DMS153 treated with DMSO at 0.1 percent for 48 hours (cell line): ENCODE data around the gene MED17.

Experiments used
- DNase-seq: peaks from one replicate; lab custom pipeline; 2025; ENCODE audit not compliant: unreplicated experiment; lab: John Stamatoyannopoulos, UW

Gene MED17

DNA sequence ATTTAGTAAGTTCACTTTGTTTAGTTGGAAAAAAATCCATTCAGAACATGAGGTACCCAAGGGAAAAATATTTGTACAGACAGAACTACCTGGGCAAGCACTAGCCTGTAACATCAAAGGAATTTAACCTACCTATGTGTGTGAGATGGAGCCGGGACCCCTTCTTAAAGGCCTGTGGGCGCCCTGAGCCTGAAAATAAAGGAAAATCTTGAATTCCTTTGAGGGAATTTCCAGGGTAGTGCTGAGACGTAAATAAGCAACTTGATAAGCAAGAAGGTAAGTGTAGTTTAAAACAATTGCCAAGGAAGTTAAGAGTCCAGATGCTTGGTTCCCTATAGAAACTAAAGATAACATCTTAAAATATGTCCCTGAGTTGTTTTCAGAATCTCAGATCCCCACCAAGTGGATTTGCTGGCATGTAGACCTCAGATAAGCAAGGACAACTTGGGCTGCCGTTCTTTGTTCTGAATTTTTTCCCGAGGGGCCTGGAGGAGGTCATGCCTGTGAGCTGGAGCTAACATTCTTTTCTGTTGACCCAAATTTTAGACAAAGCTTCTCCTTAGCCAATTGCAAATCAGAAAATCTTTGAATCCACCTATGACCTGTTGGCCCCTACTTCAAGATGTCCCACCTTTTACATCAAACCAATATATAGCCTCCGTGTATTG is 31.0 kb downstream of the MED17 start:
- DNase-seq: no peak

DNA sequence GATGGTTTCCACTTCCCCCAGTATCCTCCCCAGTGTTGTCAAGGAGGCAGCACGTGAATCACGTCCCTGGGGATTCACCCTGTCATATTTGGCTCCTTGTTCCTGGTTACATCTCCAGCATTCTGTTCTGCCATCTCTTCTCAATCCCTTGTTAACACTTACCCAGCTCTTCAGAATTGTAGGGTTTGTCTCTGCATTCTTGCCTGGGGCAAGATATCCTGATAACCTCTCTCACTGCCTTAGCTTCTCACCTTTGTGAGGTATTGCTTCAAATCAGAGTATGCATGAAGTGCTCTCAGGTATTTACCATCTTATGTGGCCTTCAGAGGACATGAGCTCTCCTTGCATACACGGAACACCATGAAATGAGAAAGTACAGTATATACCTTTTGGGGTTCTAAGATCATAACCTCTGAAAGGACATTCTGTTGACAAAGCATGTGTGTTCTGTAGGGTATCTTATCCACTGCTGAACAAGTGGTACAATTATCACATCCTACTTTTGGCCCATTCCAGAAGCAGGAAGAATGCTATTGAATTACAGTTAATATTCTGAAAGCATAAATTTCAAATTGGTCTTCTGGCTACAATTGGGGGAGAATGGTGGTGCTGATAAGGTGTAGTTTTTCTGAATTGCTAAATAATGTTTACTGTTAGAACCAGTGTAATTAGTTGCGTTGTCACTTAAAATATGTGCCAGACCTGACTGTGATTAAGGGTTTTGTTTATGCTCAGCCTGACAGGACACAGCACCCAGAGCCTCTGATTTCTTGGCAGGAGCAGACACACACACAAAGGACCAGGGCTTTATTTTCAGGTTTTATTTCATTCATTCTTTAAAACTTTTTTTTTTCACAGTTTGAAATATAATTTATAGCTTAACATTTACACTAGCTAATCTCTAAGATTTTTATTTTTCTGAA is 33.6 kb downstream of the MED17 start:
- DNase-seq: no peak

DNA sequence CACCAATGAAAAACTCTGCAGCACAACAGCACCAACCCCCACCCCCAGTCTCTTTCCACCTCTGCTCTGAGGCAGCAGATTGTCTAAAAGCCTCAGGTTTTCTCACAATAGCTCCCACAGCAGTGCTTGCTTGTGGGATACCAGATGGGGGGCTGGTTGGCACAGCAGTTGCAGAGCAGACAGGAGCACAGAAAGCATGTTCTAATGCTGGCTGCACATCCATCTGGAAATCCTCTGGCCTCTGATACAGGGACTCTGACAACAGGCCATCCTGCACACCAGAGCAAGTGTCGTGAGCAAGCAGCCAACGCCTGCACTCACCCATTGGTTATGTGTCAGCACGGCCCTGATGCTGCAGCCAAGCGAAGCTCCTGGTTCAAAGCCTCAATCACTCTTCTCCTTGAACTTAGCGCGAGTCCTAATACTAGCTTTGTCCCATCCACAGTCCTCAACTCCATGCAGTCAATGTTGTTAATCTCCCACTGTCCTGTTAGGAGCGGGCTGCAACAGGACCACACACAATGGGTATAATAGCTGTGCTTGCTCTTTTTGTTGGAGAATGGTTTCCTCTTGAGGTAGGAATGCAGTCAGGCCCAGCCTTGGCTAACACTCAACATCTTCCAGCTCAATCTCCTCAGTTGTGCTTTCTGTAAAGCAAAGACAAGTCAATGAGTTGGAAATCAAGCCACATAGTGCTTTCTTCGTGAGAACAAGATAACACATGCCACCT is 36.0 kb downstream of the MED17 start:
- no peak for DNase-seq

DNA sequence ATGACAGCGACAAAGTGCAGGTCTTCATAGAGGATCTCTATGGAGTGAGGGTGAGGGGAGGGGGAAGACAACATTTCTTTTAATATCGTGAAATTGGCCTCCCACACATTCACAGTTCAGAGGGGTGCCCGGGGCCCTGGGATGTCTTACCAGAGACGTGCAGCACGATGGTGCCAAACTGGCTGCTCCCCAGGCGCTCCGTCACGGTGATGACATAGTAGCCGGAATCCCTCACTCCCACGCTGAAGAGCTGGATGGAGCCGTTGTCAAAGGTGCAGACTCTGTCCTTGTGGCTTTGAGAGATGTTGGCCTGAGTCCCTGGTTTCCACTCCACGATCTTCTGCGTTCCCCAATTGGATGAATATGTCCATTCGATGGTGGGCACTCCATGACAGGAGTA is 36.8 kb downstream of the MED17 start:
- no peak for DNase-seq

DNA sequence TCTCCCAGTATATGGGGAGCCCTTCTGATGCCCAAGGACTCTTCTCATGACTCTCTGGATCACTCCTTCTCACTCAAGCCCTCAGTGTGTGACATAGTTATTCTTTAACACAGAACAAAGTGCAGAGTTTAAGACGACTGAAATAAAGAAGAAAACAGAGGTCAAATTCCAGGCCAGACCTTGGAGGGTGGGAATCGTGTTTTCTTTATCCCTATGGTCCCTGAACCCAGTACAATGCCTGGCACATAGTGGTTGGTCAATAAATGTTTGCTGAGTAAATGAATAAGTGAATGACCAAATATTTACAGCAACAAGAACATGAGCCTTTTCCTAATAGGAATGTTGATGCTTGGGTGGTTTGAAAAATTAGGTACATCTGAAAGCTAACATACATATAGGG is 37.5 kb downstream of the MED17 start:
- no peak for DNase-seq

DNA sequence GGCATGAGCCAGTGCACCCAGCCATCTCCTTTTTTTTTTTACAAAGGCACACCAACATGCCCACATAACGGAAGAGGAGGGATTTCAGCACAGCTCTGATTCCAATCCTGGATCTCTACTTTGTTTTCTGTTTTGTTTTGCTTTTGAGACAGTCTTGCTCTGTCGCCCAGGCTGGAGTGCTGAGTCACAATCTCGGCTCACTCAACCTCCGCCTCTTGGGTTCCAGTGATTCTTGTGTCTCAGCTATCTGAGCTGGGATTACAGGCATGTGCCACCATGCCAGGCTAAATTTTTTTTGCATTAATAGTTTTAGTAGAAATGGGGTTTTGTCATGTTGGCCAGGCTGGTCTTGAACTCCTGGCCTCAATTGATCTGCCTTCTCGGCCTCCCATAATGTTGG is 38.3 kb downstream of the MED17 start:
- DNase-seq: no peak

DNA sequence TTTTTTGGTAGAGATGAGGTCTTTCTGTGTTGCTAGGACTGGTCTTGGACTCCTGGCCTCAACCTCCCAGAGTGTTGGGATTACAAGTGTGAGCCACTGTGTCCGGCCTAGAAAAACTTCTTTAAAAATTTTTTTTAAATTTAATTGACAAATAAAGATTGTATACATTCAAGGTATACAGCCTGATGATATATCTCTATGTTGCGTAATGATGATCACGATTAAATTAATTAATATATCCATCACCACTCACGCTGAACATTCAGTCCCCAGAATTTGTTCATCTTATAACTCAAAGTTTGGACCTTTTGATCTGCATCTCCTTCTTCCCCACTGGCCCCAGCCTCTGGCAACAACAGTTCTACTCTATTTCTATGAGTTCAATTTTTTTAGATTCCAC is 39.1 kb downstream of the MED17 start:
- no peak for DNase-seq

DNA sequence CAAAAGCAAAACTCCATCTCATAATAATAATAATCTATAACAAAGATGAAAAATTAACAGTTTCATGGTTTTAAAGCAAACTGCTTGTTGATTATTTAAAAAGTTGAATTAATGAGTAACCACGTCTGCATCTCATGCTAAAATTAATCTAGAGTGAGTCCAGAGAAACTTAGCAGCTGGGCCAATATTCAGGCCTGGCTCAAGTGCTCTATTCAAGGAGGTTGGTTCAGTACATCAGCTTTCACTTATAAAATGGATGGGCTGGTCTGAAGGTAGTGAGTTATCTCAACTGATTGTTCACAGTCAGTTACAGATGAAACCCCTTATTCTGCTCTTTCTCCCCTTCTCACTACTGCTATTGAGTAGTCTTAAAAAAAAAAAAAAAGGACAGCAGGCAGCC is 43.3 kb downstream of the MED17 start:
- no peak for DNase-seq

DNA sequence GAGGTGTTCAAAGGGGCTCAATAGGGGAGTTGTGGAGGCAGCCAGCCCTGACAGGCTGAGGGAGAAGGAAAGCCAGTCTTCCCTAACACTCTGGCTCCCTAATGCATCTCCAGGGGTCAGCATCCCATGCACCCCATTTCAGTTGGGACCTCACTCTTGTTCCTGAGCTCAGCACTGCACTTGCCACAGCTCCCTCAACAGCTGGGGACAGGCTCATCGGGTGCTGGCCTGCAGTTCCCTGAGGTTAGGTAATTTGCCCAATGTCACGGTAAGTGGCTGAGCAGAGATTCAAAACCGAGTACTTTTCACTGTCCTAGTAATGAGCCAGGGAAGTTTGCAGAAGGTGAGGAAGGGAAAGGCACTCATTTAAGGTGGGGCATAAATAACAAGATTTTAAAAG is 45.5 kb downstream of the MED17 start:
- no peak for DNase-seq

DNA sequence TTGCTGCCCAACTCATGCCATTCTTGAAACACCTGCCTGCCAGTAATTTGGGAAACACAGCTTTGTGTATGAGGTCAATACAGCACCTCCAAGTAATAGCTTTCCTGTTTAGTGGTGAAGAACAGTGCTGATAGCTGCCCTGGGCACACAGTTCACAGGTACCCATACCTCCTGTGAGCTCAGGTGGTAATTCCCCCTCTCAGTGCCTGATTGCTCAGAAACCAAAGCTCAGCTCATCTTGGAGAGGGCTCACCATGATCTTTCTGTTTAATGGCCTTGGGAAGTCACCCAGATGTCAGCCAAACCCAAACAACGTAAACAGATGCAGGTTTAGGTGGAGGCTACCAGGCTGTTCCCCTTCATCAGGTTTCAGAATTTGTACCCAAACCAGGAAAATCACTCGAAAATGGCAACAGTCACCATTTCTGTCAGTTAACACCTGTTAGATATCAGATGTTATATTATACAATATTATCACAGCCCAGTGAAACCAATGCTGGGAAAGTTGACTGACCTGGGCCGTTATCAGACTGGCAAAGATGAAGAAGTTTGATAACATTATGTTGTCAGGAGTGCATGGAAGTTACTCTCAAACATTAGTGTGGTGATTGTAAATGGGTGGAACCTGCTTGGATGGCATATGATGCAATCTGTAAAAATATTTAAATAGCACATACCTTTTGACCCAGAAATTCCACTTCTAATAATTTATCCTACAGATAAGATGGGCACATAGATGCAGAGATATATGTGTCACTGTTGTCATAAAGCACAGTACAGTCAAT is 47.5 kb downstream of the MED17 start:
- no peak for DNase-seq

DNA sequence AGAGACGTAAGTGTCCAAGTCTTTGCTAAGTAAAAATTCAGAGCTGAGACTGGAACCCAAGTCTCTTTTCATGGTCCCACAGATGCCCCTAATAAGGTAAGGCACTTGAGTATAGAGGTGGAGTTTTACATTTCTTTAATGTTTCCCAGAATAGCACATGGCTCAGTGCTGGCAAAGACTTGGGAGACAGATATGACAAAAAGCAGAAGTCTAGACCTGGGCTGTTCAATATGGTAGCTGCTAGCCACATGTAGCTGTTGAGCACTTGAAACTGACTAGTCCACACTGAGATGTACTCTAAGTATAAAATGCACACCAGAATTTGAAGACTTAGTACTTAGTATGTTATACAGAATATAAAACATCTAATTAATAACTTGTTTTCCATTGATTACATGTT is 48.7 kb downstream of the MED17 start:
- no peak for DNase-seq

DNA sequence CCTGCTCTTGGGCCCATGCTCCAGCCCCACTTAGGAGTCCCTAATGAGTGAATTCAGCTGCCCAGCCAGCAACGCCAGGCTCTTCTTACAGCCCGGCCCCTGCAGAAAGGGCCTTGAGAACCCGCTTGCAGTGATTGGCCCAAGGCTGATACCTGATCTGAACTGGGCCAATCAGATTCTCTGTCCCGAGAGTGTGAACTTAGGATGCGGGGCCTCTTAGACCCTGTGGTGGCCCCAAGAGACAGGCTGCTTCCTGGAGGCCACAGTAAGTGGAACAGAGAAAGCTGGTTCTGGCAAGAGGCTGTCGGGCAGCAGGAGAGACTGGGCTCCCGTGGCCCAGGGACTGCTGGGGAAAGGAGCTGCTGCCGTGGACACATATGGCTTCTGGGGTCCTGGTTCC is 54.9 kb downstream of the MED17 start:
- DNase-seq: no peak

DNA sequence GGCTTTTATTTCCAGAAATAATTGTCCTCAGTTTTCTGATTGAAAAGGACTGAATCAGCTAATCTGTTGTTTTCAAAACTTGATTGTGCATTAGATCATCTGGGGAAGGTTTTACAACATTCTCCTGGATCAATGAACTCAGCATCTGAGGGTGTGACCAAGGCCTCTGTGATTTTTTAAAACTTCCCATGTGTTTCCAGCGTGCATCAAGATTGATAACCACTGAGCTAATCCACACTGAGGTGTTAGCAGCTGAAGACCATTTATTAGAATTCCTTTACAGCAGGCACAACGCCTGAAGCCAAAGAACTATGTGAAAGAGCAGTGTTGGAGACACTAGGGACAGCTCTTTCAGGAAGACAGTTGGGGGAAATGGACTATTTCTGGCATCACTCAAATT is 56.1 kb downstream of the MED17 start:
- DNase-seq: no peak

DNA sequence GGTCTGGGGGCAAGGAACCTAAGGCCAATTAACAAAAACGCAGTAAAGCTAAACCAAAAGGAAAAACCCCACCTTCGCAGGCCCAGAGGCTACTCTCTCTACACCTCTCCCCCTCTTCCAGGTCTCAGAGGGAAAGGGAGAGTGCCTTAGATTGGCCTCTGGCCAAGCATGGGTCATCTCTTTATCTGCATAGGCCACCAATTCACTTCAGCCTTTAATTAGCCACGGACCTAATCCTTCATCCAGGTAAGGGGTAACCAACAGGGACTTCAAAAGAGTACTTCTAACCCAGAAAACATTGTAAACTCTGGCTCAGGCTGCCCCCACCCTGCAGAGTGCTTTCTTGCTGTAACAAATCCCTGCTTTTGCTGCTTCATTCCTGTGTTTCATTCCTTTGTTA is 56.9 kb downstream of the MED17 start:
- no peak for DNase-seq

DNA sequence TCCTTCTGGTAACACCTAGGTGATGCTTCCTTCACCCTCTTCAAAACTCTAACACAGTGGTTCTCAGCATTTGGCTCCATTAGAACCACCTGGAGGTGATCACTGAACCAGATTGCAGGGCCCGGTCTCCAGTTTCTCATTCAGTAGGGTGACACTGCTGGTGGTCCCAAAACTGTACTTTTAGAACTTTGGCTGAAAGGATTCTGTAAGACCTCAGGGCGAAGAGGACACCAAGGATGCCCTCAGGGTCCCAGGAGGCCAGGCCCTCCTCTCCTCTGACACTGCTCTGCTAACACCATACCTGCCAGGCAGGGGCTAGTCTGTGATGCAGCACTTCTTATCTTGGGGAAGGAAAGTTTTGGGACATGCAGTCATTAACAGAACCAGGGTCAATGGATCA is 57.4 kb downstream of the MED17 start:
- no peak for DNase-seq

DNA sequence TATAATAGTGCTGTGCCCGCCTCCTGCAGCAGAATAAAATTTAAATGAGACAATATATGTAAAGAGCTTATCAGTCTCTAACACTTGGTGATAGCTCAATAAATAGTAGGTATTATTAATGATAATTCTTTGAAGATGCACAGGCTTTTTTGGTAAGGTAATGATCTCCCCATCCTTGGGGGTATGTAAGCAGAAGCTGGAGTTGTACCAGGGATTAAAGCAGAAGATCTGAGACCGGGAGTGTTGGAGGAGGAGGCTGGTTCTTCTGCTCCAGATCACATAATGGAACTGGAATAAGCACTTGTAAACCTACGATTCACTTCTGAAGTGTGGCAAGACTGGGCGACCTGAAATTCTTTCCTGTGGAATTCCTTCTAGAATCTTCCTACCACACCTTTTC is 58.0 kb downstream of the MED17 start:
- DNase-seq: no peak

DNA sequence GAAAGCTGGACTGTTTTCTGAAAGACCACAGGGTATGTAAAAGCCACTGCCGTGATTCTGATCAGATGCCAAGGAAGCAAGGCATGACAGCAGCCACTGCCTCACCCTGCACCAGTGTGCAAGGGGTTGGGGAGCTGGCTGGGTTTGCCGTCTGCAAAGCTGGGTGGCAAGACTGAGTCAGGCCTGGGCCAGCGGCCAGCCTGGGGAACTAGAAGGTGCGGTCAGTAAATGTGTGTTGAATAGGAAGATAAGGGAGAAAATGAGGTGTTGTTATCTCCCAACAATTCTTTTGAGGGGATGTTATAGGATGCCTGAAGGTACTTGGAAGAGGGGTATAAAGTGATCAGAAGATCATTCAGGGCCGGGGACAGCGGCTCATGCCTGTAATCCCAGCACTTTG is 58.4 kb downstream of the MED17 start:
- no peak for DNase-seq

DNA sequence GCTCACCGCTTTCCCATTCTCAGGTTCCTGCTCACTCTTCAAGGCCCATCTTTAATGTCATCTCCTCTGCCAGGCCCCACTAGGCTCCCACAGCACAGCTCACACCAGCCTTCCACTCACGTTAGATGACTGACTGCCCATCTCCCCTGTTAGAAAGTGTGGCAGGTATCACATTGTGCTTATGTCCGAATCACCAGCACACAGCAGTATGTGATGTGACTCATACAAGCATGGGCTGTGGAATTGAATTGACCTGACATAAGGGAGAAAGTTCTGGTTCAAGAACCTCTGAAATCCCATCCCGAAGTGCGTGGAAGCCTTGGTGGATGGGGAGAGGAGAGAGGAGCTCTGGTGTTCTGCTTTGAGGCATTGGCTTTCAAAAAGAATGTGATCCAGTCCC is 59.8 kb downstream of the MED17 start:
- no peak for DNase-seq

DNA sequence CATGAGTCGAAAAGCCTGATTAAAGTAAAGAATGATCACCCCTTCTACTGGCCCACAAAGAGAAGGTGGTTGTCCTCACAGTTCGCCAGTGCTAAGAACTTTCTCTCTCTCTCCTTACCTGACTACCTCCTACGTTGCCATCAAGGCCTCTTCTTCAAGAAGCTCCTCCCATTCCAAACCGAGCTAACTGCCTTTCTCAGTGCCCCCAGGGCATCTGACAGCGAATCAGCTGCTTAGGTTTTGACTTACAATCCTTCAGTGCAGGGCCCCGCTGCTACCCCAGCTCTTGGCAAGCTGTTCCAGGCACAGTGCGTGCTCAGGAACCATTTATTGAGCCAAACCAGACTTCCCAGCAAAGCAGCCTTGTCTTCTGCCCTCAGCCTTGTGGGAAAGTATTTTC is 60.5 kb downstream of the MED17 start:
- DNase-seq: no peak

DNA sequence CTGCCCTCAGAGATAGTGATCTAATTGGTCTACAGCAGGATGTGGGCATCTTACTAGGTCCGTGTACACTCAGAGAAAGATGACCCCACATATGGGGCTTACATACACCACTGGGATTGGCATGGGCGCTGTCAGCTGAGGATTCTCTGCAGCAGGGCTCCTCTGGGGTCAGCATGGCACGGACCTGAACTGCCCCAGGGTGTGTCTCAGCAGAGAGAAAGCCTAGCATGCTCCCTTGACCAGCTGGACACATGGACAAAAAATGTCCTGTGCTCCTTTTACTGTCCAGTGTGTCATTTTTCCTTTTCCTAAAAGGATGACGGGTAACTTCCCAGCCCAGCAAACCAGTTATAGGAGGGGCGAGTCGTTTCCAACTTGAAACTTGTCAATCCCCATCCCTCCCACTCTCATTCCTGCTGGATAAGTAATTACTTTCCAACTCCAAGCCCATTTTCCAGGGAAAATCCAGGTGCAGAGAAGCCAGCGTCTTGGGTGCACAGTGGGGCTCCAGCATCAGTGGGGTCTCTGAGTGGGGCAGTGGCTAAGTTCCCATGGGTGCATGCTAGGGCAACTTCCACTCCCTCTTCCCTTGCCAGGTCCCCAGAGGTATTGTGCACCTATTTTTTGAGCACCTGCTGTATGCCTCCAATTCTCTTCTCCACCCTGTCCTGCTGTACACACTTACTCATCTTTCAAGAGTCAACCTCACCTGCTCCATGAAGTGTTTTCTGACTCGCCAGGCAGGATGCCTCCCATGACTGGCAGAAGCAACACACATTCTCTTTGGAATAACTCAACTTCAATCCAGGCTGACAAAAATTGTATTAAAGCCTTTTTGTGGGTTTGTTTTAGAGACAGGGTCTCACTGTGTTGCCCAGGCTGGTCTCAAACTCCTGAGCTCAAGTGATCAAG is 61.4 kb downstream of the MED17 start:
- DNase-seq: no peak
